Right lobe of liver (tissue), 6 donors: ENCODE data around the gene DYNC1I1. TPM values are rescaled to one million over a fixed set of nuclear protein-coding genes. Genes with fewer than 3 reads are reported as not detected.

Source experiments
- ATAC-seq, 4 donors: fragments of 200-7000 bp; cut with Tn5 transposase; one replicate each; pipeline ENCODE4 v1.9.1; 2020; ENCODE audit warnings: mild to moderate bottlenecking in 4 of 4, moderate library complexity in 4 of 4
- DNase-seq, 3 donors: peaks; one replicate each; pipeline ENCODE4 v3.0.0-alpha.2; 2020
- H3K27ac ChIP-seq, 3 donors: fragments of 200-600 bp; one replicate each; pipeline ENCODE4 v1.8.0; 2022
- H3K27me3 ChIP-seq, 2 donors: fragments of 200-600 bp; one replicate each; pipeline ENCODE4 v1.8.0; 2022
- H3K36me3 ChIP-seq, 4 donors: fragments of 200-600 bp; sonication (generic) in 1 of 4; one replicate each; pipeline versions ENCODE4 v1.5.1 to v1.8.0; 2017 to 2022; ENCODE audit warnings: control low read depth in 1 of 4
- H3K4me1 ChIP-seq, 4 donors: fragments of 200-600 bp; sonication (generic) in 1 of 4; one replicate each; pipeline versions ENCODE4 v1.5.1 to v1.8.0; 2017 to 2022; ENCODE audit warnings: control low read depth in 1 of 4
- H3K4me3 ChIP-seq, 3 donors: fragments of 200-600 bp; one replicate each; pipeline ENCODE4 v1.8.0; 2022
- H3K9me3 ChIP-seq, 4 donors: fragments of 200-600 bp; sonication (generic) in 1 of 4; one replicate each; pipeline versions ENCODE4 v1.5.1 to v1.8.0; 2017 to 2022; ENCODE audit warnings: control low read depth in 1 of 4
- CTCF ChIP-seq, 4 donors: fragments of 200-600 bp in 3 of 4; fragments of 450-650 bp in 1 of 4; IDR thresholded peaks; one replicate each; pipeline versions ENCODE4 v1.5.1 to v1.8.0; 2016 to 2022; ENCODE audit warnings: antibody characterized with exemption in 4 of 4, mild to moderate bottlenecking in 2 of 4
- POLR2A ChIP-seq: fragments of 450-650 bp; IDR thresholded peaks from one replicate; pipeline ENCODE4 v1.6.1; 2017; ENCODE audit warnings: antibody characterized with exemption, mild to moderate bottlenecking
- WGBS: methylation state at CpG from one replicate; pipeline ENCODE4 v1.1.6; 2018; ENCODE audit warnings: low coverage, low lambda C conversion rate; ENCODE audit not compliant: insufficient coverage; ENCODE audit errors: missing lambda C conversion rate; 5-methylcytosine and 5-hydroxymethylcytosine counted together
- intact Hi-C, 2 donors: fragments of 100-400 bp; cut with DNase I; formaldehyde crosslinking; loops; one replicate each; pipeline versions ENCODE4 v1.11.2 to v1.14.1; 2022
- total RNA-seq, 6 experiments: library from RNA; depleted of rRNA in 2 of 6; stranded (reverse); fragments of >200 nt in 2 of 6; fragmentation: NEBNext Ultra II Directional in 3 of 6; extraction: Animal tissue kit (Norgen Biotek cat#: 25700) in 3 of 6; gene quantifications; one replicate each; pipeline versions ENCODE4 v1.1.0 to v1.2.4, GENCODE V29; 2016 to 2023
- donor health status: DM: no; HTN: yes; CAD: no.
- donor health status: DM: no; HTN: no; CAD: no.
- donor health status: DM: no; HTN: no; CAD: no.
- donor health status: DM: no; HTN: yes; CAD: no.
- donor health status: DM: no; HTN: yes; CAD: no.

The DYNC1I1 gene
- total RNA-seq, 6 experiments from 2014 or later: 0.09 to 1.1 (median 0.62) TPM

- Histone ChIP-seq H3K27me3 (no peaks in the 10 kb centered on the region), H3K27ac (no peak overlapping the region), H3K36me3 (no peaks in the 10 kb centered on the region), H3K4me1 (no peaks in the 10 kb centered on the region), H3K9me3 (no peaks in the 10 kb centered on the region), H3K4me3 (no peak overlapping the region)
- intact Hi-C loops: no loop called here
- WGBS: 87% methylated on average over 7 of the region's 7 CpGs
- ATAC-seq (no peak), DNase-seq (no peak)
- TF ChIP-seq POLR2A: no peak
- TF ChIP-seq CTCF (IDR thresholded peaks at IDR 0.05): no peak
Measured at GRCh38 chr7:96114190-96114589, 341.8 kb downstream of the DYNC1I1 start.

- no peak overlapping the region for H3K27ac ChIP-seq
- WGBS: 90% methylated on average over 6 of the region's 7 CpGs
- H3K4me1 ChIP-seq: no peaks in the 10 kb centered on the region
- H3K9me3 ChIP-seq: no peaks in the 10 kb centered on the region
- no peak for ATAC-seq
- DNase-seq: no peak
- peaks cover 0 to 18% (median 11%) of the 10 kb centered on the region in 4 donors for H3K36me3 ChIP-seq
- intact Hi-C loops: no loop called here
- no peaks in the 10 kb centered on the region for H3K27me3 ChIP-seq
- no peak for TF ChIP-seq POLR2A
- TF ChIP-seq CTCF (IDR thresholded peaks at IDR 0.05): no peak
- no peak overlapping the region for H3K4me3 ChIP-seq
Measured at GRCh38 chr7:96116173-96116572, 343.8 kb downstream of the DYNC1I1 start.

GRCh38 chr7:96118449-96119001 lies 346.2 kb downstream of the DYNC1I1 start:
- no peaks in the 10 kb centered on the region for H3K4me1 ChIP-seq
- DNase-seq (no peak), ATAC-seq (peak in 2 of 4 donors; percentile 22 to 40)
- H3K4me3 ChIP-seq: no peak overlapping the region
- intact Hi-C loops: no loop called here
- TF ChIP-seq CTCF (IDR thresholded peaks at IDR 0.05) (no peak), POLR2A (no peak)
- H3K9me3 ChIP-seq: no peaks in the 10 kb centered on the region
- no peaks in the 10 kb centered on the region for H3K27me3 ChIP-seq
- no peak overlapping the region for H3K27ac ChIP-seq
- peaks cover 0 to 31% (median 17%) of the 10 kb centered on the region in 4 donors for H3K36me3 ChIP-seq
- 66% methylated on average over 6 of the region's 13 CpGs for WGBS

- no peak for TF ChIP-seq POLR2A
- TF ChIP-seq CTCF (IDR thresholded peaks at IDR 0.05): no peak
- DNase-seq: no peak
- 93% methylated on average over 2 of the region's 2 CpGs for WGBS
Measured at GRCh38 chr7:96120445-96121225, 348.3 kb downstream of the DYNC1I1 start.

More at GRCh38 chr7:96120445-96121225, 348.3 kb downstream of the DYNC1I1 start:
- H3K27me3 ChIP-seq: no peaks in the 10 kb centered on the region
- no peak overlapping the region for H3K4me3 ChIP-seq
- no peaks in the 10 kb centered on the region for H3K9me3 ChIP-seq
- no peak for ATAC-seq
- H3K36me3 ChIP-seq: peaks cover 0 to 33% (median 17%) of the 10 kb centered on the region in 4 donors
- intact Hi-C loops: no loop called here
- H3K4me1 ChIP-seq: no peaks in the 10 kb centered on the region
- H3K27ac ChIP-seq: no peak overlapping the region
